Ishikawa (cell line): ENCODE measurements around the gene LRRC15.

Experiments used
- CEBPB ChIP-seq: IDR thresholded peaks from 2 replicates; pipeline ENCODE4 v1.6.1; 2012
- CREB1 ChIP-seq: IDR thresholded peaks from 2 replicates; pipeline ENCODE4 v1.6.1; 2012; ENCODE audit warnings: low read depth
- EGR1 ChIP-seq: IDR thresholded peaks from 2 replicates; pipeline ENCODE4 v1.6.1; 2012
- EP300 ChIP-seq: IDR thresholded peaks from 2 replicates; pipeline ENCODE4 v1.6.1; 2012; ENCODE audit warnings: borderline replicate concordance
- RAD21 ChIP-seq: IDR thresholded peaks from 2 replicates; pipeline ENCODE4 v1.6.1; 2012; ENCODE audit warnings: low read depth
- TAF1 ChIP-seq: IDR thresholded peaks from 2 replicates; pipeline ENCODE4 v1.6.1; 2012; ENCODE audit warnings: low read depth, mild to moderate bottlenecking
- TCF12 ChIP-seq: IDR thresholded peaks from 2 replicates; pipeline ENCODE4 v1.6.1; 2012; ENCODE audit warnings: low read depth
- TEAD4 ChIP-seq: IDR thresholded peaks from 2 replicates; pipeline ENCODE4 v1.6.1; 2012
- TF ChIP-seq, protein P1 (sequence below): IDR thresholded peaks from 2 replicates; pipeline ENCODE4 v1.6.1; 2012; ENCODE audit warnings: low read depth, mild to moderate bottlenecking
- TF ChIP-seq, protein P2 (sequence below): IDR thresholded peaks from 2 replicates; pipeline ENCODE4 v1.6.1; 2012
- TF ChIP-seq, protein P3 (sequence below): IDR thresholded peaks from 2 replicates; pipeline ENCODE4 v1.6.1; 2012

DNA sequence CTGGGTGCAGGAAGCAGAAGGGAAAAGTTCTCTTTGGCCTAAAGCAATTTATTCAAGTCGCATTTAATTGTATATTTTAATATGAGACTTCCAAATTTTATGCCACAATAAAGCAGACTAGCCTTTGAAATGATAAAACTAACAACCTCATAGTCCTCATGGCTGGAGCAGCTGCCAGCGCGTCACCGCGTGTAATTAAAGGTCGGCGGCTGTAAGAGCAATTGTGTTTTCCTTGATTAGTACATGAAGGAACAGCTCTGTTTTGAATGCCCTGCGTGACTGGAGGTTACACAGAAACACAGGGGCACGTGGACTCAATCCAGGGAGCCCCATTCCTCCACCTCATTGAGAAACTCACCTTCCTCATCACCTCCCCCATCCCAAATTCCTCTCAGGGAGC is 10.1 kb upstream of the LRRC15 start:
- TF ChIP-seq EP300 (no peak), CREB1 (no peak), RAD21 (no peak), TAF1 (no peak), TCF12 (no peak), CEBPB (no peak), EGR1 (no peak), TEAD4 (no peak)
- TF ChIP-seq, protein P1, sequence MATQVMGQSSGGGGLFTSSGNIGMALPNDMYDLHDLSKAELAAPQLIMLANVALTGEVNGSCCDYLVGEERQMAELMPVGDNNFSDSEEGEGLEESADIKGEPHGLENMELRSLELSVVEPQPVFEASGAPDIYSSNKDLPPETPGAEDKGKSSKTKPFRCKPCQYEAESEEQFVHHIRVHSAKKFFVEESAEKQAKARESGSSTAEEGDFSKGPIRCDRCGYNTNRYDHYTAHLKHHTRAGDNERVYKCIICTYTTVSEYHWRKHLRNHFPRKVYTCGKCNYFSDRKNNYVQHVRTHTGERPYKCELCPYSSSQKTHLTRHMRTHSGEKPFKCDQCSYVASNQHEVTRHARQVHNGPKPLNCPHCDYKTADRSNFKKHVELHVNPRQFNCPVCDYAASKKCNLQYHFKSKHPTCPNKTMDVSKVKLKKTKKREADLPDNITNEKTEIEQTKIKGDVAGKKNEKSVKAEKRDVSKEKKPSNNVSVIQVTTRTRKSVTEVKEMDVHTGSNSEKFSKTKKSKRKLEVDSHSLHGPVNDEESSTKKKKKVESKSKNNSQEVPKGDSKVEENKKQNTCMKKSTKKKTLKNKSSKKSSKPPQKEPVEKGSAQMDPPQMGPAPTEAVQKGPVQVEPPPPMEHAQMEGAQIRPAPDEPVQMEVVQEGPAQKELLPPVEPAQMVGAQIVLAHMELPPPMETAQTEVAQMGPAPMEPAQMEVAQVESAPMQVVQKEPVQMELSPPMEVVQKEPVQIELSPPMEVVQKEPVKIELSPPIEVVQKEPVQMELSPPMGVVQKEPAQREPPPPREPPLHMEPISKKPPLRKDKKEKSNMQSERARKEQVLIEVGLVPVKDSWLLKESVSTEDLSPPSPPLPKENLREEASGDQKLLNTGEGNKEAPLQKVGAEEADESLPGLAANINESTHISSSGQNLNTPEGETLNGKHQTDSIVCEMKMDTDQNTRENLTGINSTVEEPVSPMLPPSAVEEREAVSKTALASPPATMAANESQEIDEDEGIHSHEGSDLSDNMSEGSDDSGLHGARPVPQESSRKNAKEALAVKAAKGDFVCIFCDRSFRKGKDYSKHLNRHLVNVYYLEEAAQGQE, result no peak
- TF ChIP-seq, protein P2, sequence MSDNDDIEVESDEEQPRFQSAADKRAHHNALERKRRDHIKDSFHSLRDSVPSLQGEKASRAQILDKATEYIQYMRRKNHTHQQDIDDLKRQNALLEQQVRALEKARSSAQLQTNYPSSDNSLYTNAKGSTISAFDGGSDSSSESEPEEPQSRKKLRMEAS, result no peak
- TF ChIP-seq, protein P3, sequence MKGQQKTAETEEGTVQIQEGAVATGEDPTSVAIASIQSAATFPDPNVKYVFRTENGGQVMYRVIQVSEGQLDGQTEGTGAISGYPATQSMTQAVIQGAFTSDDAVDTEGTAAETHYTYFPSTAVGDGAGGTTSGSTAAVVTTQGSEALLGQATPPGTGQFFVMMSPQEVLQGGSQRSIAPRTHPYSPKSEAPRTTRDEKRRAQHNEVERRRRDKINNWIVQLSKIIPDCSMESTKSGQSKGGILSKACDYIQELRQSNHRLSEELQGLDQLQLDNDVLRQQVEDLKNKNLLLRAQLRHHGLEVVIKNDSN, result no peak
